ENCODE data around the gene LGI2.
"Not testable (repeated sequence)": the region's sequence is repeated elsewhere in the genome, so short reads cannot be mapped to it uniquely, and the experiment has no call there.

The LGI2 gene

DNA sequence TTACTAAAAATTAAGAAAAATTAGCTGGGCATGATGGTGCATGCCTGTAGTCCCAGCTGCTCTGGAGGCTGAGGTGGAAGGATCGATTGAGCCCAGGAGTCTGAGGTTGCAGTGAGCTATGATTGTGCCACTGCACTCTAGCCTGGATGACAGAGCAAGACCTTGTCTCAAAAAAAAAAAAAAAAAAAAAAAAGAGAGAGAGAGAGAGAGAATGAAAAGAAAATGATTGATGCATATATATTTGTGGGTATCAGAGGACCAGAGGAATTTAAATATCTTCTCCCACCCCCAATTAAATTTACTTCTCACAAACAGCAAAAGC, 16.1 kb downstream of the LGI2 start:
- CTCF ChIA-PET; POLR2A ChIA-PET; H3K4me1 ChIP-seq (ENCODE audit: control extremely low read depth in 1 of 4, control insufficient read depth in 4 of 4, insufficient read depth in 4 of 4, low read length in 3 of 4); H3K27ac ChIP-seq (ENCODE audit: insufficient read depth in 1 of 2, low read depth in 1 of 2, low read length in 2 of 2, poor library complexity in 1 of 2, severe bottlenecking in 2 of 2); H3K4me3 ChIP-seq (ENCODE audit: control insufficient read depth in 1 of 7, extremely low read depth in 1 of 7, insufficient read depth in 4 of 7, low read depth in 2 of 7, low read length in 6 of 7); H3K27me3 ChIP-seq (replicated peaks in 2 of 5; ENCODE audit: control insufficient read depth in 4 of 5, insufficient read depth in 5 of 5, low read length in 4 of 5); H3K36me3 ChIP-seq (ENCODE audit: control insufficient read depth in 4 of 4, insufficient read depth in 4 of 4, low read length in 3 of 4); H3K9me3 ChIP-seq (ENCODE audit: control extremely low read depth in 1 of 5, control insufficient read depth in 4 of 5, insufficient read depth in 2 of 5, low read depth in 1 of 5, low read length in 4 of 5); DNase-seq: not testable (repeated sequence)
- WGBS (ENCODE audit: insufficient coverage) = no CpG with 5 or more reads among the region's 1 CpG

DNA sequence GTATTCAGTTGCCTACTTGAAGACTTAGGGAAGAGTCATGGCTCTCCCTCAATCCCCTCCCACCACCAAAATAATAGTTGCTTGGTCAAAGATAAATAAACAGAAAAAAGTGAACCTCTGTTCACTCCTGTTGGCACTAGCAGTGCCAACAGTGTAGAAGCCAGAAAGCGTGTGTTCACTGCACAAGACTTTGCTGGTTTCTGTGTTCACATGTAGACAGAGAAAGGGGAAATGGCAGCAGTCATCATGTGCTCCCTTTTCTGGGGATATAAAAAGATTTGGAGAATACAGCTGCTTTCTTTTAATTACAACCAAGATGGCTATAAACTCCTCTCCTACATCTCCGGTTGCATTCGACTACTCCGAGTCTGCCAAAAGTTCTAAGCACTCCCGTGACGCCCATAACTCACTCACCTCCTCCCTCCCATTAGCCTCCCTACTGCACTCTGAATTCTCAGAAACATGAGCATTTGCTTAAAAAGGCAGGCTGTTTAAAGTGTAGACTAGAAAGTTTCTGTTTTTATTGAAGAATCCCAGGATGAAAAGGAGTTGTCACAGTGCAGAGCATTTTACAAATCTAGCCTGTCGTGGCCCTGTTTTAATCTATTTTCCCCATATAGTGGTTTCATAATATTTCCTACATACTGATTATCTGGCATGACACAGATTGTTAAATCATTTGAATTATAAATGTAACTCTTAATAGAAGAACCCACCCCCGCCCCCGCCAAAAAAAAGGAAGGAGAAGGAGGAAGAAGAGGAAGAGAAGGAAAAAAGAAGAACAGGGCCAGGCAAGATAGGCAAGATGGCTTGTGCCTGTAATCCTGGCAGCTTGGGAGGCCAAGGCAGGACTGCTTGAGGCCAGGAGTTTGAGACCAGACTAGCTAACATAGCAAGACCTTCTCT, 16.7 kb downstream of the LGI2 start:
- 100% methylated on average over 5 of the region's 9 CpGs for WGBS (ENCODE audit: insufficient coverage)

DNA sequence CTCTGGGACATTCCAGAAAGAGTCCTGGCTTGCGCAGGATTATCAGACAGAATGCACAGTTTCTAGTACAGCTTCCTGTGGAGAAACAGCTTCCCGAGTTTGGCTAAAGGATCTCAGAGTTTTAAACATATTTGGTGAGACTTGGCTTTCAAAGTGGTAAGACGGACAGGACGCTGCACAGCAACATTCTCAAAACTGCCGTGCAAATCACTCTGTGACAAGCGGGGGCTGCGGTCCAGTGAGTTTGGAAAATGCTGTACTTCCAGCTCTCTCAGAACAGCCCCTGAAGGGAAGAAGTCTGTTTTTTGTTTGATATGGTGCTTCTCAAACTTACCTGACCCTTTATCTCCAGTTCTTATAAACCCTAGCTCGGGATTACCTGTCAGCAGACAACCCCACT, 18.1 kb downstream of the LGI2 start:
- H3K27ac ChIP-seq (ENCODE audit: insufficient read depth in 1 of 2, low read depth in 1 of 2, low read length in 2 of 2, poor library complexity in 1 of 2, severe bottlenecking in 2 of 2) = no peak overlapping the region
- peaks cover 0 to 5% (median 0%) of the 10 kb centered on the region in 4 experiments for H3K4me1 ChIP-seq (ENCODE audit: control extremely low read depth in 1 of 4, control insufficient read depth in 4 of 4, insufficient read depth in 4 of 4, low read length in 3 of 4)
- POLR2A ChIA-PET = no interaction called here
- no peaks in the 10 kb centered on the region for H3K36me3 ChIP-seq (ENCODE audit: control insufficient read depth in 4 of 4, insufficient read depth in 4 of 4, low read length in 3 of 4)
- WGBS (ENCODE audit: insufficient coverage) = 92% methylated on average over 5 of the region's 8 CpGs
- no peaks in the 10 kb centered on the region for H3K9me3 ChIP-seq (ENCODE audit: control extremely low read depth in 1 of 5, control insufficient read depth in 4 of 5, insufficient read depth in 2 of 5, low read depth in 1 of 5, low read length in 4 of 5)
- no peak overlapping the region for H3K4me3 ChIP-seq (ENCODE audit: control insufficient read depth in 1 of 7, extremely low read depth in 1 of 7, insufficient read depth in 4 of 7, low read depth in 2 of 7, low read length in 6 of 7)
- CTCF ChIA-PET = no interaction called here
- DNase-seq = no peak
- peaks cover 0 to 5% (median 0%) of the 10 kb centered on the region in 5 experiments for H3K27me3 ChIP-seq (replicated peaks in 2 of 5; ENCODE audit: control insufficient read depth in 4 of 5, insufficient read depth in 5 of 5, low read length in 4 of 5)

More for the DNA sequence above, 16.7 kb downstream of the LGI2 start:
- Histone ChIP-seq H3K9me3 (ENCODE audit: control extremely low read depth in 1 of 5, control insufficient read depth in 4 of 5, insufficient read depth in 2 of 5, low read depth in 1 of 5, low read length in 4 of 5) (no peaks in the 10 kb centered on the region), H3K4me1 (ENCODE audit: control extremely low read depth in 1 of 4, control insufficient read depth in 4 of 4, insufficient read depth in 4 of 4, low read length in 3 of 4) (peaks cover 0 to 5% (median 0%) of the 10 kb centered on the region in 4 experiments), H3K27ac (ENCODE audit: insufficient read depth in 1 of 2, low read depth in 1 of 2, low read length in 2 of 2, poor library complexity in 1 of 2, severe bottlenecking in 2 of 2) (no peak overlapping the region), H3K4me3 (ENCODE audit: control insufficient read depth in 1 of 7, extremely low read depth in 1 of 7, insufficient read depth in 4 of 7, low read depth in 2 of 7, low read length in 6 of 7) (no peak overlapping the region), H3K36me3 (ENCODE audit: control insufficient read depth in 4 of 4, insufficient read depth in 4 of 4, low read length in 3 of 4) (no peaks in the 10 kb centered on the region), H3K27me3 (replicated peaks in 2 of 5; ENCODE audit: control insufficient read depth in 4 of 5, insufficient read depth in 5 of 5, low read length in 4 of 5) (peaks cover 0 to 8% (median 0%) of the 10 kb centered on the region in 5 experiments)
- POLR2A ChIA-PET = no interaction called here
- CTCF ChIA-PET = no interaction called here
- DNase-seq = no peak

DNA sequence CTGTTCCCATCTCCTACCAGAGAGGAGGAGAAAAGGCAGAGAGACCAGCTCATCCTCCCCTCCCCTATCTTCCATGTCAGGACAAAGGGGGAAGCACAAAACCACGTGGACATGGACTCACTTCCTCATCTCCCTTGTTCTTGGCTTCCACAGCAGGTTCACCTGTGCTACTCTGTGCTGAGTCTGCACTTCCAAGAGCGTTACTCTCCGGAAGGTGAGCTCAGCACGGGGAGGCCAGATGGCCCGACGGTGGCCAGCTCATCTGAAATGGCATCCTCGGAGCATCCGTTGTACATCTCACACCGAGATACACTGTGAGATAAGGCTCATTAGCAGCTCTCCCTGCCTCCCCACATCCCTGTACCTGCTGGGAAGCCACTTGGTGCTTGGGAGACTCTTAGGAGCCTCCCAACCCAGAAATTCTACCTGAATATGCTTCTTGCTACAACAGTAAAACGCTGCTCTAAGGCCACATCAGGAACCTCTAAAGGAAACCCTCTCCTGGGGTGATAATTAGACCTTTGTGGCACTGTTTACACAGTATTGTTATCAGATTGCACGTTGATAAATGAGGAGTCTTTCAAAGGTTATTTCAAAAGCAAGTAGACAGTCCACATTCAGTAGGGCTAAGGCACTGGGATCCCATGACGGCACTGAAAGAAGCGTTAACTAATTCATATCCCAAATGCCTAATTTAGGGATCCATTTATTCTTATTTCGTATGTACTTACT, 19.4 kb downstream of the LGI2 start:
- ChIA-PET POLR2A (no interaction called here), CTCF (no interaction called here)
- Histone ChIP-seq H3K4me3 (ENCODE audit: control insufficient read depth in 1 of 7, extremely low read depth in 1 of 7, insufficient read depth in 4 of 7, low read depth in 2 of 7, low read length in 6 of 7) (no peak overlapping the region), H3K36me3 (ENCODE audit: control insufficient read depth in 4 of 4, insufficient read depth in 4 of 4, low read length in 3 of 4) (no peaks in the 10 kb centered on the region), H3K9me3 (ENCODE audit: control extremely low read depth in 1 of 5, control insufficient read depth in 4 of 5, insufficient read depth in 2 of 5, low read depth in 1 of 5, low read length in 4 of 5) (no peaks in the 10 kb centered on the region), H3K4me1 (ENCODE audit: control extremely low read depth in 1 of 4, control insufficient read depth in 4 of 4, insufficient read depth in 4 of 4, low read length in 3 of 4) (peaks cover 0 to 5% (median 0%) of the 10 kb centered on the region in 4 experiments), H3K27ac (ENCODE audit: insufficient read depth in 1 of 2, low read depth in 1 of 2, low read length in 2 of 2, poor library complexity in 1 of 2, severe bottlenecking in 2 of 2) (no peak overlapping the region), H3K27me3 (replicated peaks in 2 of 5; ENCODE audit: control insufficient read depth in 4 of 5, insufficient read depth in 5 of 5, low read length in 4 of 5) (peaks cover 0 to 5% (median 0%) of the 10 kb centered on the region in 5 experiments)
- DNase-seq = no peak
- 92% methylated on average over 10 of the region's 14 CpGs for WGBS (ENCODE audit: insufficient coverage)

DNA sequence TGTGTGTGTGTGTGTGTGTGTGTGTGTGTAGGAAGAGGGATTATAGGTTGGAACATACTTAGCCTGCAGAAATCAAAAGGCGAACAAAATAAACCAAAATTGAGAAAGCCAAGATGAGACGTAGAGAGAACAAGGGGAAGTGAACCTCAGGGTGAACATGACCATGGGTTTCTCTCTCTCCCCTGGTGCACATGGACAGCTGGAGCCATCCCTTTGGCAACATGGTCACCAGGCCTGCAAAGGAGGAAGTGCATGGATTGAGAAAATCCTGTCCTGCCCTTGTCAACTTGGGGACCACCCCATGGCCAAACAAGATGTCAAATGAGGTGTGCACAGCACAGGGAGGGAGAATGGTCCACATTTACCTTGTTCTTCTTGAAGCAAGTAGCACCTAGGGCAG, 23.1 kb downstream of the LGI2 start:
- no peak overlapping the region for H3K27ac ChIP-seq (ENCODE audit: insufficient read depth in 1 of 2, low read depth in 1 of 2, low read length in 2 of 2, poor library complexity in 1 of 2, severe bottlenecking in 2 of 2)
- 100% methylated on average over 1 of the region's 2 CpGs for WGBS (ENCODE audit: insufficient coverage)
- DNase-seq = no peak
- ChIA-PET POLR2A (no interaction called here), CTCF (interaction anchor here (1.4 kb wide), 1 partner anchor 137 kb away, joined by 3 read pairs; no protein-coding TSS in a partner anchor)
- no peaks in the 10 kb centered on the region for H3K4me1 ChIP-seq (ENCODE audit: control extremely low read depth in 1 of 4, control insufficient read depth in 4 of 4, insufficient read depth in 4 of 4, low read length in 3 of 4)
- no peaks in the 10 kb centered on the region for H3K9me3 ChIP-seq (ENCODE audit: control extremely low read depth in 1 of 5, control insufficient read depth in 4 of 5, insufficient read depth in 2 of 5, low read depth in 1 of 5, low read length in 4 of 5)
- no peaks in the 10 kb centered on the region for H3K36me3 ChIP-seq (ENCODE audit: control insufficient read depth in 4 of 4, insufficient read depth in 4 of 4, low read length in 3 of 4)
- H3K4me3 ChIP-seq (ENCODE audit: control insufficient read depth in 1 of 7, extremely low read depth in 1 of 7, insufficient read depth in 4 of 7, low read depth in 2 of 7, low read length in 6 of 7) = no peak overlapping the region
- H3K27me3 ChIP-seq (replicated peaks in 2 of 5; ENCODE audit: control insufficient read depth in 4 of 5, insufficient read depth in 5 of 5, low read length in 4 of 5) = peaks cover 0 to 6% (median 3%) of the 10 kb centered on the region in 5 experiments

DNA sequence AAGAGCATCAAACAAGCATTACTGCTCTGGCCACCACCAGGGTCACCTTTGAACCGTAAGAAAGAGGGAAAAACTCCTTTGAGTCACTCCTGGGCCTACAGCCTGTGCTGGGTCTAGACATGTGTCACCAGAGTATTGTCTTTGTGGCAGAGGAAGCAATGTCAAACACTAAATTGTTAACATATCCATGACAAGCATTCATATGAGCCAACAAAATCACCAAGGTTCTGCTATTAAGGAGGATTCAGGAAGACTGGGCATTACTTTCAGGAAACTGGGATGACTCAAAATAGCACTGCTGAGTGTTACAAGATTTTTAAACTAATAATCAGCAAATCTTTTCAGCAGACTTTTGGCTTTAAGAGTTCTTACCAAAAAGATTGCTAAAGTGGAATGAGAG, 28.1 kb downstream of the LGI2 start:
- no peak overlapping the region for H3K4me3 ChIP-seq (ENCODE audit: control insufficient read depth in 1 of 7, extremely low read depth in 1 of 7, insufficient read depth in 4 of 7, low read depth in 2 of 7, low read length in 6 of 7)
- peaks cover 7 to 11% (median 10%) of the 10 kb centered on the region in 4 experiments for H3K4me1 ChIP-seq (ENCODE audit: control extremely low read depth in 1 of 4, control insufficient read depth in 4 of 4, insufficient read depth in 4 of 4, low read length in 3 of 4)
- no peak overlapping the region for H3K27ac ChIP-seq (ENCODE audit: insufficient read depth in 1 of 2, low read depth in 1 of 2, low read length in 2 of 2, poor library complexity in 1 of 2, severe bottlenecking in 2 of 2)
- no peak for DNase-seq
- 100% methylated on average over 1 of the region's 1 CpG for WGBS (ENCODE audit: insufficient coverage)
- no peaks in the 10 kb centered on the region for H3K9me3 ChIP-seq (ENCODE audit: control extremely low read depth in 1 of 5, control insufficient read depth in 4 of 5, insufficient read depth in 2 of 5, low read depth in 1 of 5, low read length in 4 of 5)
- no peaks in the 10 kb centered on the region for H3K36me3 ChIP-seq (ENCODE audit: control insufficient read depth in 4 of 4, insufficient read depth in 4 of 4, low read length in 3 of 4)
- ChIA-PET CTCF (no interaction called here), POLR2A (no interaction called here)
- H3K27me3 ChIP-seq (replicated peaks in 2 of 5; ENCODE audit: control insufficient read depth in 4 of 5, insufficient read depth in 5 of 5, low read length in 4 of 5) = peaks cover 0 to 14% (median 3%) of the 10 kb centered on the region in 5 experiments

DNA sequence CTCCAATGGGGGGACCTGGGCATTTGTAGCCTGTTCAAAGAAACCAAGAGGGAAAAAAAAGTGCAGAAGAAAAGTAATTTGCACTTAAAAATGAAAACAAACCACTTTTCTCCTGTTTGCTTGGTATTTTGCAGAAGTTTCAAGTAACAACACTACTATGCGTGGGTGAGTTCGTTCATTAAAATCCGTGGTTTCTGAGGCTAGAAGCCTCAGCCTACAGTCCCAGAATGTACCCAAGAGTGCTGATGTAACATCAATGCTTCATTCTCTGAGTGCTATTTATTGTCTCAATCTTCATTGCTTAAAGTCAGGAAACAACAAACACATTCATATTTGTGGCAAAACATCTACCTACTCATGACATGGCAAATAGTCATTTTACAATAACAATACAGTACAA, 29.2 kb downstream of the LGI2 start:
- WGBS (ENCODE audit: insufficient coverage) = 80% methylated on average over 2 of the region's 3 CpGs
- peaks cover 0 to 14% (median 5%) of the 10 kb centered on the region in 5 experiments for H3K27me3 ChIP-seq (replicated peaks in 2 of 5; ENCODE audit: control insufficient read depth in 4 of 5, insufficient read depth in 5 of 5, low read length in 4 of 5)
- DNase-seq = peak in 2 of 3 donors; percentile 32 to 33
- H3K9me3 ChIP-seq (ENCODE audit: control extremely low read depth in 1 of 5, control insufficient read depth in 4 of 5, insufficient read depth in 2 of 5, low read depth in 1 of 5, low read length in 4 of 5) = no peaks in the 10 kb centered on the region
- H3K4me1 ChIP-seq (ENCODE audit: control extremely low read depth in 1 of 4, control insufficient read depth in 4 of 4, insufficient read depth in 4 of 4, low read length in 3 of 4) = peaks cover 7 to 11% (median 10%) of the 10 kb centered on the region in 4 experiments
- CTCF ChIA-PET = interaction anchor here (1.1 kb wide), 1 partner anchor 21 kb away, joined by 3 read pairs; no protein-coding TSS in a partner anchor
- no peaks in the 10 kb centered on the region for H3K36me3 ChIP-seq (ENCODE audit: control insufficient read depth in 4 of 4, insufficient read depth in 4 of 4, low read length in 3 of 4)
- POLR2A ChIA-PET = no interaction called here
- H3K4me3 ChIP-seq (ENCODE audit: control insufficient read depth in 1 of 7, extremely low read depth in 1 of 7, insufficient read depth in 4 of 7, low read depth in 2 of 7, low read length in 6 of 7) = no peak overlapping the region
- H3K27ac ChIP-seq (ENCODE audit: insufficient read depth in 1 of 2, low read depth in 1 of 2, low read length in 2 of 2, poor library complexity in 1 of 2, severe bottlenecking in 2 of 2) = no peak overlapping the region

Data from common myeloid progenitor, CD34-positive (primary cell).